Mesothelial cell of epicardium (in vitro differentiated cells): ENCODE measurements around the gene EIF4E1B. TPM values are rescaled to one million over a fixed set of nuclear protein-coding genes. Genes with fewer than 3 reads are reported as not detected.

Experiments
- DNase-seq, 2 experiments: peaks; one replicate each; pipeline ENCODE4 v3.0.0; 2021; ENCODE audit warnings: low spot score in 2 of 2; ENCODE audit not compliant: unreplicated experiment in 2 of 2
- H3K27ac Mint-ChIP-seq: 2 replicates; pipeline ENCODE4 v1.8.0; 2021; ENCODE audit warnings: mixed read lengths
- H3K27me3 Mint-ChIP-seq: 2 replicates; pipeline ENCODE4 v1.8.0; 2021; ENCODE audit warnings: low read depth, mixed read lengths
- H3K36me3 Mint-ChIP-seq: 2 replicates; pipeline ENCODE4 v1.8.0; 2021; ENCODE audit warnings: mixed read lengths
- H3K4me1 Mint-ChIP-seq: 2 replicates; pipeline ENCODE4 v1.8.0; 2021; ENCODE audit warnings: mixed read lengths
- H3K4me3 Mint-ChIP-seq: 2 replicates; pipeline ENCODE4 v1.8.0; 2021; ENCODE audit warnings: mild to moderate bottlenecking, moderate library complexity, mixed read lengths
- H3K9me3 Mint-ChIP-seq: 2 replicates; pipeline ENCODE4 v1.8.0; 2021; ENCODE audit warnings: mixed read lengths
- CTCF ChIP-seq: fragments of 200-600 bp; sonication (generic); IDR thresholded peaks from one replicate; pipeline ENCODE4 v1.5.0; 2021; ENCODE audit warnings: antibody characterized with exemption; ENCODE audit not compliant: unreplicated experiment
- total RNA-seq: library from RNA; stranded (reverse); gene quantifications from 3 replicates; pipeline ENCODE4 v1.2.1, GENCODE V29; 2021

EIF4E1B gene
- total RNA-seq, 1 donor from 2014 or later = not detected

- Mint-ChIP-seq H3K4me1 (peaks cover 10% of the 10 kb centered on the region), H3K27me3 (peaks cover 44% of the 10 kb centered on the region), H3K36me3 (no peaks in the 10 kb centered on the region), H3K27ac (no peak overlapping the region), H3K4me3 (peak overlapping the region; percentile 75), H3K9me3 (no peaks in the 10 kb centered on the region)
- TF ChIP-seq CTCF = no peak
- no peak for DNase-seq
Measured at GRCh38 chr5:176608937-176609723, 21.3 kb upstream of the EIF4E1B start.

GRCh38 chr5:176609724-176610434 is 20.6 kb upstream of the EIF4E1B start, which contains the start of gene GPRIN1:
Gene GPRIN1, minus strand, starts transcription at chr5:176610156. Its CDS starts 10,322 bp downstream, at chr5:176599834.
- TF ChIP-seq CTCF = no peak
- H3K4me1 Mint-ChIP-seq = peaks cover 10% of the 10 kb centered on the region
- peaks cover 48% of the 10 kb centered on the region for H3K27me3 Mint-ChIP-seq
- peak within 1 kb of the TSS; percentile 75 for H3K4me3 Mint-ChIP-seq
- H3K27ac Mint-ChIP-seq = no peak within 1 kb of the TSS
- H3K9me3 Mint-ChIP-seq = no peaks in the 10 kb centered on the region
- no peaks in the 10 kb centered on the region for H3K36me3 Mint-ChIP-seq
- DNase-seq = peak; percentile 65 to 78

- H3K4me3 Mint-ChIP-seq = peak overlapping the region; percentile 61
- no peak for DNase-seq
- no peaks in the 10 kb centered on the region for H3K36me3 Mint-ChIP-seq
- H3K27ac Mint-ChIP-seq = no peak overlapping the region
- peaks cover 10% of the 10 kb centered on the region for H3K4me1 Mint-ChIP-seq
- H3K9me3 Mint-ChIP-seq = no peaks in the 10 kb centered on the region
- no peak for TF ChIP-seq CTCF
- H3K27me3 Mint-ChIP-seq = peaks cover 52% of the 10 kb centered on the region
Measured at GRCh38 chr5:176610435-176610773, 20.1 kb upstream of the EIF4E1B start.

GRCh38 chr5:176611435-176611834 is 19.0 kb upstream of the EIF4E1B start:
- H3K9me3 Mint-ChIP-seq = no peaks in the 10 kb centered on the region
- H3K4me1 Mint-ChIP-seq = peaks cover 10% of the 10 kb centered on the region
- peaks cover 62% of the 10 kb centered on the region for H3K27me3 Mint-ChIP-seq
- H3K4me3 Mint-ChIP-seq = no peak overlapping the region
- no peak for TF ChIP-seq CTCF
- no peak overlapping the region for H3K27ac Mint-ChIP-seq
- no peaks in the 10 kb centered on the region for H3K36me3 Mint-ChIP-seq
- peak; percentile 78 to 90 for DNase-seq

GRCh38 chr5:176612008-176612407 is 18.5 kb upstream of the EIF4E1B start:
- Mint-ChIP-seq H3K27me3 (peaks cover 68% of the 10 kb centered on the region), H3K27ac (no peak overlapping the region), H3K4me3 (no peak overlapping the region), H3K9me3 (no peaks in the 10 kb centered on the region), H3K36me3 (no peaks in the 10 kb centered on the region), H3K4me1 (peaks cover 10% of the 10 kb centered on the region)
- TF ChIP-seq CTCF = no peak
- DNase-seq = no peak
